Activated effector memory CD4-positive, alpha-beta T cell treated with Interleukin-2 at 50 U/mL for 16 hours (primary cell): ENCODE results near the gene FOXA2.
"Not testable (repeated sequence)": the region's sequence is repeated elsewhere in the genome, so short reads cannot be mapped to it uniquely, and the experiment has no call there.

Experiments used
- DNase-seq: peaks from one replicate; pipeline ENCODE4 v3.0.0-alpha.2; 2020

The FOXA2 gene

DNA sequence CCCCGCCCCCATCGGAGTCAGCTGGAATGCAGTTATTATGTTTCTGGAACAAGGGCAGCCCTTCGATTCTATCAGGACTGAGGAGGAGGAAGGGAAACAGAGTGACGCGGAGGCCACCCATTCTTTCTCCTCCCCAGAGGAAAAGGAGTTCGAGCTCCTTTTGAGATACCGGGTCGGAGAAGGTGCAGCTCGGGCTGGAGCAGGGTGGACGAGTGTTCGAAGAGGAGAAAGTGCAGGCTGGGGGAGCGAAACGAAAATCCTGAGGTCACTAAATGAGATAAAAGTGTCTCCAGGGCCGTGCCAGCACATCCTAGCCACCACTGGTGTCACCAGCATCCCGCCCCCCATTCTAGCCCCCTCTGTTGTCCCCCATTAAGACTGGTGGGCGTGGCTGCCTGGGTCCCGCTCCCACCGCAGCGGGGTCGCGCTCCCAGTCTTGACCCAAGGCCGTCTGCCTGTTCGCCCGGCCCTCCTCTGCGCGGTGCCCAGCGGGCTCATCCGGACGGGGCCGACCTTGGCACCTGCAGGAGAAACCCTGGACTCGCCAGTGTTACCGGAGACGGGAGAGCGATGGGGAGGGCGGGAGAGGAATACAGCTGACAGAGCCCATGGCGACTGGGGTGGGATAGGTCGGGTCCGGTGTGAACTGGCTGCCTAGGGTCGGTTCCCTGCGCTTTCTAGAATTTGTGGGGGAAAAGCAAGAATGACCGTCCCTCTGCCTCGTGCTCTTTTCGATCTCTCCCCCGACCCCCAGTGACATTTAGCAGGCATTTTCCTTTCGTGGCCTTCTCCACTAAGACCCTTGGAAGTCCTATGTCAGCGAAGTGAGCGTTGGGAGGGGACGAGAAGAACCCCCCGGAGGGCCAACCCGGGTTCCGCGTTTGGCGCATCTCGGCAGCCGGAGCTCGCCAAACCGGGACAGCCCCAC, 16.2 kb downstream of the FOXA2 start:
- no peak for DNase-seq

DNA sequence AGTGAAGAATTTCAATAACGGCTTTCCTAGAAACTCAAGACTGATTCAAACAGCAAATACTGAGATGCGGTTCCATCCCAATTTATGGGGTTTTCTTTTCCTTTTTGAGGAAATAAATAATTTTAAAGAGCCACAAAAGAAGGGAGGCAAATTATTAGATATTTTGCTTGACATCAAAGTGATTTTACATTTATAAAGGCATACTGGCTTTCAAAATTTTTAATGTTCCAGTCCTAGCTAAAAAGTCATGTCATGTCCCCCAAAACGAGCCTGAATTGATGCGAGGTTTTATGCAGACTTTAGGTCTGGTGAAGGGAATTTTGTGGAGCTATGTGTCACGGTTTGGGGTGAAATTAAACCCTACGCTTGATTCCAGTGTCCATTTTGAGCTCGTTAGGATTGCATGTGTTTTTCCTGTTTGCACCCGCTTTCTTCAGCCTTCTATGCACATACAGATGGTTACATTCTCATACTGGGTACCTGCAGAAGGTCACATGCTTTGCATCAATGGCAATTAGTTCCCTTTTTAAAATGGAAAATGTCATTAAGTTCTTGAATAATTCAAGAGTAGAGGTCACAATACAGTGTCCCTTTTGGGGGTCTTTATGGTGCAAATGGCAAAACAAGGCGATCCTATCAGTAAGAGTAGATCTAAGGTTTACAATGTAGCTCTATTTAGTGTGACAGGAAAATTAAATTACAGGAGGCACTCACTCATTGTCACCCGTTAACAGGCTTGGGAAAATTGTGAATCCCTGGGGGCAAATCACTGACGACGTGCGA, 17.3 kb downstream of the FOXA2 start:
- DNase-seq = no peak

GRCh38 chr20:22563062-22563965, 21.1 kb downstream of the FOXA2 start:
- DNase-seq = no peak

DNA sequence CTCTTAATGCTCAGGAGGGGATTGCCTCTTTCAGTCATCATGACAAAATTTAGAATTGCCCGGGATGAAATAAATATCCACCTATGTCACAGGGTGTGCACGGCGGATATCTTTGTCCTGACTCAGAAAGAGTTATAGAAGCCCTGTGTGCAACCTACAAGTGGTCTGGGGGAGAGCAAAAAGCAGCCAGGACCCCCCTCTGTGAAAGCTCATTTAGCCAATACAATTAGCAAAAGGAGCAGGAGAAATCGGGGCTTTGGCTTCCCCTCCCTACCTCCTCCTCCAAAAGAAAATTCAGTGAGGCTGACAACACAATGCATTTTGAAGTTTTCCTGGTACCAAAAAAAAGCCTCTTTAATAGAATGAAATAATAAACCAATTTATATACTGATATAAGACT, 21.8 kb downstream of the FOXA2 start:
- DNase-seq = no peak

- DNase-seq = no peak
Measured at GRCh38 chr20:22561965-22562577, 22.3 kb downstream of the FOXA2 start.

DNA sequence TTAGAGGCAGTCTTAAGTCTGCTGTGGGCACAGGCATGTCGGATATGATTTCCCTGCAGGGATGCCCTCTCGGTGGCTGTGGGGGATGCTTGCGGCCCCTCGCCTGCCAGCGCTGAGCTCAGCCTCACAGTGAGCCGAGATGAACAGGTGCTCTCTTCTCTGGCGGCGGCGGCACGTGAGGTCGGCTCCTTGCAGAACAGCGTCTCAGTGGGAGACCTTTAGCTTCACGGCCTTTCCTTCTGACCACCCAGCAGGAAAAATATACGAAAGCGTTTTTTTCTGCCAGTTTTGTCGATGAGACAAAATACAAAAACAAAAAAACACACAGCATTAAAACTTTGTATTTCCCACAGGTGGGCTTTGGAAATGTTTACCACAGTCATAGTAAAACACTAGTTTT, 23.6 kb downstream of the FOXA2 start:
- DNase-seq = no peak

GRCh38 chr20:22559711-22560318, 24.6 kb downstream of the FOXA2 start:
- DNase-seq = no peak

DNA sequence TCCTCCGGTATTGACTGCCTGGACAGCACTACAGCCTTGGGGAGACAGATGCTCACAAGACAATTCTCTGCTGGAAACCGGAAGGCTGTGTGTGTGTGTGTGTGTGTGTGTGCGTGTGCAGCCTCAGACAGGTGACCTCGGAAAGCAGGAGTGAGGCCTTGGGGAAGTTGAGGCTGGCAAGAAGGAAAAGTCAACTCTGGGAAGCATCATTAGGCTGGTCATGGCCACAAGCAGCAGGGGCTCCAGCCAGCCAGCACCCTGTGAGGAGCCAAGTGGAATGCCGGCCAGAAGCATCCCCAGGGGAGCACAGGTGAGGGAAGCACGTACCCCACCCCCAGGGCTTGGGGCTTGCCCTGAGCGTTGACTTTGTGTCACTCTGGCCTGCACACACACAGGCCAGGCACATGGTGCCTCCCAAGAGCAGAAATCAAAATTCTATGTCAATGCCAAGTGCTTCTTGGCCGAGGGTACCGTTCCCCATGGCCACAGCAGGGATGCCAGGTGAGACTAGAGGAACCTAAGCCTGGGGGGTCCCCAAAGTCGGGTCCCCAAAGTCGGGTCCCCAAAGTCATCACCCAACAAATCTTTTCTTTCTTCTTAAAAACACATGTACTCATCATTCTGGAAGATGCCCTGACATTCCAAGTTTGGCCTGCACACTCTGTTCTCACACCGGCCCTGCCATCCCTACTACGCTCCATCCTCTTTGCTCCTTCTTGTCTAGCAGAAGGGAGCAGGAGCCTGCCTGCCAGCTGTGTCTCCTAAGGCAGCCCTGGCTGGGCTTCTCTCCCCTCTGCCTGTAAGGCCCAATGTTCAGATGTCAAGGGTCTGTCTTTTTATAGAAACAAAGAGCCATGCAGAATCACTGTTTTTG, 26.7 kb downstream of the FOXA2 start:
- DNase-seq = no peak

DNA sequence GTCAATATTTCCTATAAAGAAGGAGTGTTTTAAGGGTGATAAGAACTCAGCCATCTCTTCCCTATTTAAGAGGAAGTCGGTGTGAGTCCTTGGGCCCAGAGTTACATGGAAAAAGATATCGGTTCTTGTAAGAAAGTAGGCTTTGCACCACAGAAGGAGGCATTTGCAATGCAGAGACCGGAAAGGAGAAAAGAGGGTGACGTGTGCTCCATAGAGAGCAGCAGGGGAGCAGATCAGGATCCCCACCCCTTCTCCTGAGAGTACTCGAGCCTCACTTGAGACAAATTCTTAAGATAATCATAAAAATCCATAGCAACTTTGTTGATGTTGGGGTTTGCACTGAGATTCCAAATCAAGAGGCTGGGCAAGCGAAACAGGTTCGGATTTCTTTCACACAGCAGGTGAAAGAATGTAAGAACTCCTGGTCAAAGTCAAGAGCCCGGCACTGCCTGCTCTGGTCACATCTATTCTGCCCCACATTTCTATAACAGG, 27.8 kb downstream of the FOXA2 start:
- no peak for DNase-seq

GRCh38 chr20:22555791-22556564, 28.4 kb downstream of the FOXA2 start:
- no peak for DNase-seq

DNA sequence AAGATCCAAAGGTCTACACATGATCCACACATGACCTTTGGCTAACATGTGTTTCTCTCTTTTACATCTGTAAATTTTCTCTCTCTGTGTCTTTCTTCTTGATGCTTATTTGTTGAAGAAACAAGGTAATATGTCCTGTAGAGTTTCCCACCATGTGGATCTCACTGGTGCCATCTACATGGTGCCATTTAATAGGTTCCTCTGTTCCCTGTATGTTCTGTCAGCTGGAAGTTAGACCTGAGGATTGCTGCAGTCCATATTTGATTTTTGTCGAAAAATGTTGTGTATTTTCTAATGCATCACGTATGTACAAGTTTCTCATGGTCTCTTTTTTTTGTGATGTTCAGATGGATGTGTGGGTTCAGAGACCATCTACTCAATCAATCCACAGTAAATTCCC, 30.0 kb downstream of the FOXA2 start:
- no peak for DNase-seq

DNA sequence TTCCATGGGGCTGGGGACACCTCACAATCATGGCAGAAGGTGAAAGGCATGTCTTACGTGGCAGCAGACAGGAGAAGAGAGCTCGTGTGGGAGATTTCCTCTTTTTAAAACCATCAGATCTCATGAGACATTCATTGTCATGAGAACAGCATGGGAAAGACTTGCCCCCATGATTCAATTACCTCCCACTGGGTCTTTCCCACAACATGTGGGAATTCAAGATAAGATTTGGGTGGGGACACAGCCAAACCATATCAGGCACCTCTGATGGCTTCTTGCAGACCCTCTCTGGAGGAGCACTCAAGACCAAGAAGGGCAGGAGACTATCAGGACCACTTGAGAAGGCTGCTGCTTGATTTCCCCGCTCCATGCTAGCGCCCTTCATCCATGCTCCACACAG, 33.9 kb downstream of the FOXA2 start:
- not testable (repeated sequence) for DNase-seq

DNA sequence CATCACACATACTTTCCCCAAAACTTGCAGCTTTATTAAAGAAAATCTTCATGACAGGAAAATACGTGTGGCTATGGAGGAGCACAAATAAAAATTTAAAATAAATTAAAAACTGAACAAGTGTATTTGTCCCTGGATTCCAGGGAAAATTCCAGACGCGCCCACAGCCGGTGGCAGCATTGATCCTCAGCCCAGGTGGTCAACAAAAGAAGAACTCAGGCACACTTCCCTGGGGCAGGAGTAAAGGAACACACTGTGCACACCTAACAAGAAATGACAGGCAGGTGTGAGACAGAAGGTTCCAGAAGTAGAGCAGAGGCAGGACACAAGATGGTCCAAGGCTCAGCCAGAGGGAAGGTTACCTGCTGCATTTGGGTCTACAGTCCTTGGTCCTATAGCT, 36.3 kb downstream of the FOXA2 start:
- no peak for DNase-seq

DNA sequence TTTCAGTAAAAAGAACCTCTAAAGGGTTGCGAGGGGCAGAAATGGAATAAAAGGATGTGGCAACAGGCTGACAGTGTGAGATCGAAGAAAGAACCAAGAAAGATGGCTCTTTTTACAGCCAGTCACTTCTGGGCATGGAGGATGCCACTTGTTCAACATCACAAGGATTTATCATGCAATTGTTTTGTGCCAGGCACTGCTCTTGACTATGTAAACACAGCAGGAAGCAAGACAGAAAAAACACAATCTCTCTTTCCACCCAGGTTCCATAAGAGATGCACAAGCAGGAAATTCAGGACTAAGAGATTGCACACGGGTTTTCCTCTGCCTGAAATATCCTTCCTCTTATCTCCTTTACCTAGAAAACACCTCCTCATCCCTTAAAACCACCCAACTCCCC, 38.0 kb downstream of the FOXA2 start:
- no peak for DNase-seq

DNA sequence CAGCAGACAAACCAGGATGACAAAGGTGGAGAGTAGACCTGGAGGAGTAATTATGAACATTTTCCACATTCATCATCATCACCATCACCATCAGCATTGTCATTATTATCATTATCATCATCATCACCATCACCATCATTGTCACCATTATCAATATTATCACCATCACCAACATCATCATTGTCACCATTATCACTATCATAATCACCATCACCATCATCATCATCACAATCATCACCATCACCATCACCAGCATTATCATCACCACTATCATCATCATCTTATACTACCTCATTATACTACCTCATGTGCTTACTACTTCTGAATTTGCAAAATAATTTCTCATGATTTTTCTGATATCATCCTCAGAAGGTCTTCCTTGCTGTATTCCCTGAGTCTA, 39.3 kb downstream of the FOXA2 start:
- no peak for DNase-seq

GRCh38 chr20:22544462-22544861, 39.9 kb downstream of the FOXA2 start:
- DNase-seq = no peak

GRCh38 chr20:22542427-22542826, 41.9 kb downstream of the FOXA2 start:
- DNase-seq = no peak

GRCh38 chr20:22540832-22541231, 43.5 kb downstream of the FOXA2 start:
- no peak for DNase-seq

GRCh38 chr20:22536956-22537756, 47.2 kb downstream of the FOXA2 start:
- DNase-seq = no peak
